Activated CD4-positive, alpha-beta T cell treated with anti-CD3 and anti-CD28 coated beads, Interleukin-2, Interleukin-4, amounts not matched to agents 100 ng/mL and 50 ng/mL, durations not matched to agents 16 hours and 8 hours (primary cell): ENCODE results near the gene BIRC3.

ENCODE experiments used
- DNase-seq: peaks from one replicate; pipeline ENCODE4 v3.0.0-alpha.2; 2020; ENCODE audit warnings: low spot score

Gene BIRC3

GRCh38 chr11:102375720-102376399 lies 58.6 kb downstream of the BIRC3 start:
- no peak for DNase-seq

- DNase-seq, result no peak
These were observed 60.6 kb downstream of the BIRC3 start for GRCh38 chr11:102377891-102378290.

GRCh38 chr11:102378818-102379217 lies 61.5 kb downstream of the BIRC3 start:
- DNase-seq, result no peak

GRCh38 chr11:102382384-102382783 lies 65.1 kb downstream of the BIRC3 start:
- no peak for DNase-seq

- DNase-seq, result no peak
These were observed 66.6 kb downstream of the BIRC3 start for GRCh38 chr11:102383839-102384238.

GRCh38 chr11:102384419-102385079 lies 67.3 kb downstream of the BIRC3 start:
- no peak for DNase-seq

- DNase-seq, result no peak
These were observed 68.1 kb downstream of the BIRC3 start for GRCh38 chr11:102385085-102386007.

- DNase-seq, result no peak
These were observed 69.0 kb downstream of the BIRC3 start for GRCh38 chr11:102386136-102386734.

GRCh38 chr11:102387043-102387781 lies 69.9 kb downstream of the BIRC3 start:
- no peak for DNase-seq
